ENCODE measurements around the gene CYP4F3.

CYP4F3 gene

GRCh38 chr19:15651791-15652190 lies 11.1 kb downstream of the CYP4F3 start:
- DNase-seq (ENCODE audit: extremely low spot score) = no peak
- ChIA-PET CTCF (no interaction called here), POLR2A (no interaction called here)
- TF ChIP-seq CTCF (IDR thresholded peaks at IDR 0.05; ENCODE audit: control extremely low read depth, extremely low read depth, low read depth, missing control alignments) = no peak

GRCh38 chr19:15652559-15653278 lies 12.0 kb downstream of the CYP4F3 start:
- ChIA-PET CTCF (no interaction called here), POLR2A (no interaction called here)
- no peak for DNase-seq (ENCODE audit: extremely low spot score)
- no peak for TF ChIP-seq CTCF (IDR thresholded peaks at IDR 0.05; ENCODE audit: control extremely low read depth, extremely low read depth, low read depth, missing control alignments)

- CTCF ChIA-PET = no interaction called here
- DNase-seq (ENCODE audit: extremely low spot score) = no peak
- no peak for TF ChIP-seq CTCF (IDR thresholded peaks at IDR 0.05; ENCODE audit: control extremely low read depth, extremely low read depth, low read depth, missing control alignments)
- POLR2A ChIA-PET = no interaction called here
Measured at GRCh38 chr19:15656467-15656866, 15.8 kb downstream of the CYP4F3 start.

- TF ChIP-seq CTCF (IDR thresholded peaks at IDR 0.05; ENCODE audit: control extremely low read depth, extremely low read depth, low read depth, missing control alignments) = no peak
- POLR2A ChIA-PET = no interaction called here
- DNase-seq (ENCODE audit: extremely low spot score) = no peak
- CTCF ChIA-PET = no interaction called here
Measured at GRCh38 chr19:15663247-15663646, 22.6 kb downstream of the CYP4F3 start.

GRCh38 chr19:15666186-15666585 lies 25.5 kb downstream of the CYP4F3 start:
- no peak for TF ChIP-seq CTCF (IDR thresholded peaks at IDR 0.05; ENCODE audit: control extremely low read depth, extremely low read depth, low read depth, missing control alignments)
- POLR2A ChIA-PET = no interaction called here
- CTCF ChIA-PET = interaction anchor here (0.9 kb wide), 1 partner anchor 36 kb away, joined by 3 read pairs; no protein-coding TSS in a partner anchor

GRCh38 chr19:15666883-15667282 lies 26.2 kb downstream of the CYP4F3 start:
- ChIA-PET POLR2A (no interaction called here), CTCF (interaction anchor here (0.9 kb wide), 1 partner anchor 37 kb away, joined by 3 read pairs; no protein-coding TSS in a partner anchor)
- no peak for TF ChIP-seq CTCF (IDR thresholded peaks at IDR 0.05; ENCODE audit: control extremely low read depth, extremely low read depth, low read depth, missing control alignments)
- no peak for DNase-seq (ENCODE audit: extremely low spot score)

More at GRCh38 chr19:15666186-15666585, 25.5 kb downstream of the CYP4F3 start:
- DNase-seq (ENCODE audit: extremely low spot score) = no peak
